K562 (cell line): ENCODE data around the gene ZKSCAN3. TPM values are rescaled to one million over a fixed set of nuclear protein-coding genes. Genes with fewer than 3 reads are reported as not detected.

Experiments
- ATAC-seq: fragments of 200-7000 bp; cut with Tn5 transposase; 3 replicates; pipeline ENCODE4 v1.9.1; 2020; ENCODE audit warnings: moderate library complexity
- BruUV-seq: library from RNA; stranded (reverse); fragments of 400-500 nt; replicated peaks from 2 replicates; lab custom pipeline; 2021; lab: Mats Ljungman, UMichigan
- CTCF ChIA-PET: fragments of 300-600 bp; formaldehyde crosslinking; extraction: SDS; loops from one replicate; lab custom pipeline; 2021; ENCODE audit warnings: low intra/inter-chr PET ratio; lab: Yijun Ruan, JAX
- POLR2A ChIA-PET: fragments of 300-600, 350-650 bp; sonication (Branson Sonifier 250); formaldehyde crosslinking; extraction: SDS; loops from one replicate; lab custom pipeline; 2021; ENCODE audit warnings: antibody characterized with exemption, inconsistent platforms; lab: Yijun Ruan, JAX
- DNase-seq, 4 experiments: peaks; one replicate each; pipeline versions ENCODE4 v3.0.0 to v3.0.0-alpha.2; 2011 to 2018; ENCODE audit warnings: low spot score in 3 of 4, mixed read lengths in 3 of 4; ENCODE audit errors: extremely low read depth in 1 of 4
- FAIRE-seq: peaks from 2 replicates; lab custom pipeline; 2011; peaks lifted over from hg19 to GRCh38; lab: Jason Lieb, UNC
- H2AFZ ChIP-seq: 2 replicates; pipeline ENCODE4 v1.6.0; 2011; ENCODE audit warnings: low read depth, low read length, control low read depth, inconsistent platforms
- H3K27ac ChIP-seq: fragments of 200-600 bp; 3 replicates; pipeline ENCODE4 v1.8.0; 2011; ENCODE audit warnings: low read depth, mild to moderate bottlenecking, control low read depth, inconsistent platforms, low read length, moderate library complexity, mixed read lengths; ENCODE audit errors: extremely low read depth
- H3K27me3 ChIP-seq, 2 experiments: fragments of 300-600 bp in 1 of 2; 2 replicates in 1 of 2; 3 replicates in 1 of 2; pipeline versions ENCODE4 v1.6.0 to v1.8.0; 2011; ENCODE audit warnings: inconsistent platforms in 2 of 2, low read length in 2 of 2, mild to moderate bottlenecking in 1 of 2, mixed read lengths in 1 of 2, moderate library complexity in 1 of 2; ENCODE audit not compliant: control insufficient read depth in 2 of 2, insufficient read depth in 2 of 2
- H3K36me3 ChIP-seq: fragments of 300-600 bp; 3 replicates; pipeline ENCODE4 v1.8.0; 2011; ENCODE audit warnings: mild to moderate bottlenecking, low read length, inconsistent platforms; ENCODE audit not compliant: control insufficient read depth, insufficient read depth
- H3K4me1 ChIP-seq, 2 experiments: fragments of 200-600 bp in 1 of 2; replicated peaks in 1 of 2; 2 replicates in 1 of 2; 3 replicates in 1 of 2; pipeline versions ENCODE4 v1.5.1 to v1.8.0; 2011; ENCODE audit warnings: inconsistent platforms in 2 of 2, low read length in 2 of 2, mild to moderate bottlenecking in 1 of 2, mixed read lengths in 1 of 2, moderate library complexity in 1 of 2; ENCODE audit not compliant: control insufficient read depth in 2 of 2, insufficient read depth in 2 of 2
- H3K4me2 ChIP-seq: 2 replicates; pipeline ENCODE4 v1.6.1; 2011; ENCODE audit warnings: low read length, control low read depth, inconsistent platforms, mixed read lengths; ENCODE audit not compliant: insufficient read depth
- H3K4me3 ChIP-seq: fragments of 200-600 bp; sonication (generic), shearing (Covaris generic); 2 replicates; pipeline ENCODE4 v1.5.1; 2016; ENCODE audit warnings: control low read depth, inconsistent platforms
- H3K79me2 ChIP-seq: fragments of 200-600 bp; 3 replicates; pipeline ENCODE4 v1.8.0; 2011; ENCODE audit warnings: low read length, inconsistent platforms; ENCODE audit not compliant: control insufficient read depth, insufficient read depth
- H3K9ac ChIP-seq, 2 experiments: 2 replicates each; pipeline versions ENCODE4 v1.6.0 to v1.6.1; 2011; ENCODE audit warnings: low read depth in 2 of 2, low read length in 2 of 2, control low read depth in 1 of 2, inconsistent platforms in 1 of 2, mild to moderate bottlenecking in 1 of 2, mixed read lengths in 1 of 2; ENCODE audit not compliant: insufficient read depth in 1 of 2
- H3K9me1 ChIP-seq: one replicate; pipeline ENCODE4 v1.6.0; 2011; ENCODE audit warnings: inconsistent platforms, mild to moderate bottlenecking, low read length, moderate library complexity; ENCODE audit not compliant: control insufficient read depth, insufficient read depth
- H3K9me3 ChIP-seq: replicated peaks from 2 replicates; pipeline ENCODE4 v1.5.1; 2011; ENCODE audit warnings: low read depth, low read length, inconsistent platforms; ENCODE audit not compliant: control insufficient read depth, insufficient read depth
- H4K20me1 ChIP-seq: replicated peaks from 2 replicates; pipeline ENCODE4 v1.6.1; 2011; ENCODE audit warnings: low read length, inconsistent platforms, mixed read lengths; ENCODE audit not compliant: control insufficient read depth, insufficient read depth
- ARID2 ChIP-seq: fragments of 450-650 bp; IDR thresholded peaks from 2 replicates; pipeline ENCODE4 v1.6.1; 2017; ENCODE audit warnings: antibody characterized with exemption, mild to moderate bottlenecking
- CBX3 ChIP-seq, 2 experiments: IDR thresholded peaks; 1 replicate in 1 of 2; 2 replicates in 1 of 2; pipeline ENCODE4 v1.6.1; 2012; ENCODE audit warnings: inconsistent platforms in 2 of 2, low read length in 2 of 2, borderline replicate concordance in 1 of 2, control low read depth in 1 of 2
- CSDE1 ChIP-seq, 2 experiments: fragments of 450-650 bp; IDR thresholded peaks; 2 replicates each; pipeline ENCODE4 v1.6.1; 2016; ENCODE audit warnings: mild to moderate bottlenecking in 1 of 2
- FOSL1 ChIP-seq: fragments of 200-800 bp; sonication (Bioruptor generic); conservative IDR thresholded peaks from 2 replicates; pipeline ENCODE4 v1.6.1; 2016; ENCODE audit warnings: missing genetic modification characterization, missing compliant biosample characterization
- FOXA3 ChIP-seq, 2 experiments: fragments of 450-650 bp in 1 of 2; sonication (generic) in 1 of 2; formaldehyde crosslinking; IDR thresholded peaks in 1 of 2; conservative IDR thresholded peaks in 1 of 2; 2 replicates each; pipeline versions ENCODE4 v1.4.0 to v1.8.0; 2020 to 2022; ENCODE audit warnings: mild to moderate bottlenecking in 2 of 2, missing genetic modification reagents in 1 of 2
- GABPA ChIP-seq: fragments of 200-800 bp; sonication (Bioruptor generic); conservative IDR thresholded peaks from 2 replicates; pipeline ENCODE4 v1.6.1; 2016; ENCODE audit warnings: low read depth, missing genetic modification characterization, missing compliant biosample characterization
- HNRNPLL ChIP-seq: fragments of 200-400 bp; formaldehyde crosslinking; IDR thresholded peaks from 2 replicates; pipeline ENCODE4 v1.6.1; 2017; ENCODE audit warnings: low read length, low read depth, mild to moderate bottlenecking; ENCODE audit not compliant: poor library complexity, severe bottlenecking
- KDM5B ChIP-seq: fragments of 200-600 bp; sonication (generic); IDR thresholded peaks from 2 replicates; pipeline ENCODE4 v1.6.1; 2012; ENCODE audit warnings: low read depth, mild to moderate bottlenecking, moderate library complexity, low read length, control low read depth, inconsistent platforms; ENCODE audit not compliant: insufficient replicate concordance
- POLR2B ChIP-seq: fragments of 450-650 bp; IDR thresholded peaks from 2 replicates; pipeline ENCODE4 v1.6.1; 2018; ENCODE audit warnings: low read depth; ENCODE audit not compliant: partially characterized antibody
- POLR2H ChIP-seq: IDR thresholded peaks from 2 replicates; pipeline ENCODE4 v1.6.1; 2016; ENCODE audit warnings: missing genetic modification characterization, low read depth, mild to moderate bottlenecking, control low read depth, missing compliant biosample characterization, moderate library complexity
- RFX7 ChIP-seq: fragments of 250-450 bp; sonication (Bioruptor Pico); IDR thresholded peaks from 2 replicates; pipeline ENCODE4 v1.5.1; 2021; ENCODE audit warnings: mild to moderate bottlenecking
- TRIM28 ChIP-seq: fragments of 450-650 bp; IDR thresholded peaks from 2 replicates; pipeline ENCODE4 v1.6.1; 2017
- ZFPM2 ChIP-seq: fragments of 250-450 bp; sonication (Bioruptor Pico); IDR thresholded peaks from 2 replicates; pipeline ENCODE4 v1.5.1; 2022; ENCODE audit warnings: mild to moderate bottlenecking
- ZNF239 ChIP-seq: fragments of 250-450 bp; sonication (Bioruptor Pico); IDR thresholded peaks from 2 replicates; pipeline ENCODE4 v1.4.0; 2020; ENCODE audit warnings: mild to moderate bottlenecking
- ZNF586 ChIP-seq: fragments of 450-650 bp; formaldehyde crosslinking; conservative IDR thresholded peaks from 2 replicates; pipeline ENCODE4 v1.4.0; 2020; ENCODE audit warnings: mild to moderate bottlenecking, moderate library complexity
- ZNF699 ChIP-seq: fragments of 250-450 bp; sonication (Bioruptor Pico); IDR thresholded peaks from 2 replicates; pipeline ENCODE4 v1.8.0; 2021; ENCODE audit warnings: mild to moderate bottlenecking, moderate library complexity; ENCODE audit not compliant: insufficient replicate concordance
- ZNF707 ChIP-seq: fragments of 250-450 bp; sonication (Bioruptor Pico); conservative IDR thresholded peaks from 2 replicates; pipeline ENCODE4 v1.8.0; 2022; ENCODE audit warnings: inconsistent platforms, mild to moderate bottlenecking, moderate library complexity
- WGBS: fragments of 100-300 bp; shearing (Covaris generic); methylation state at CpG from one replicate; pipeline ENCODE4 v1.1.6; 2016; ENCODE audit warnings: low coverage, mixed read lengths; ENCODE audit not compliant: insufficient coverage; ENCODE audit errors: missing lambda C conversion rate; 5-methylcytosine and 5-hydroxymethylcytosine counted together
- in situ Hi-C: fragments of 300-500 bp; cut with MboI; formaldehyde crosslinking; loops from 4 replicates; pipeline ENCODE4 v1.15.0; 2018; ENCODE audit warnings: inconsistent platforms, mixed read lengths
- intact Hi-C: fragments of 100-400 bp; cut with micrococcal nuclease; formaldehyde crosslinking; loops from 2 replicates; pipeline ENCODE4 v1.14.2; 2022
- polyA plus RNA-seq, 8 experiments: library from polyadenylated mRNA; depleted of rRNA in 4 of 8; stranded (reverse) in 5 of 8; unstranded in 3 of 8; fragments of >200 nt; fragmentation: Nextera tagmentation in 2 of 8; fragmentation: Illumina TruSeq in 1 of 8; extraction: Ambion mirVana in 2 of 8; extraction: Trizol in 1 of 8; gene quantifications; 2 replicates each; pipeline versions ENCODE4 v1.2.1 to v1.2.3, GENCODE V29; 2011 to 2014; ENCODE audit warnings: inconsistent platforms in 1 of 8, missing spikeins in 1 of 8
- total RNA-seq, 7 experiments: library from RNA; depleted of rRNA in 6 of 7; stranded (reverse); fragments of >200 nt in 6 of 7; fragmentation: Illumina TruSeq in 2 of 7; extraction: Trizol in 2 of 7; gene quantifications; 2 replicates each; pipeline versions ENCODE4 v1.2.1 to v1.2.3, GENCODE V29; 2011 to 2021; ENCODE audit warnings: low replicate concordance in 1 of 7
- TF ChIP-seq, protein P1 (sequence below): sonication (generic); formaldehyde crosslinking; IDR thresholded peaks from 2 replicates; pipeline ENCODE4 v1.9.0; 2022; ENCODE audit warnings: mild to moderate bottlenecking, missing genetic modification reagents
- TF ChIP-seq, protein P2 (sequence below): fragments of 250-450 bp; sonication (Bioruptor Pico); IDR thresholded peaks from 2 replicates; pipeline ENCODE4 v1.5.0; 2020; ENCODE audit warnings: mild to moderate bottlenecking

The ZKSCAN3 gene
- total and polyA plus RNA-seq, 9 of the 15 experiments (the other 6 are each of a cell fraction or from before 2014, with no cell fraction given): 3.0 to 12.4 (median 10.2) TPM

DNA sequence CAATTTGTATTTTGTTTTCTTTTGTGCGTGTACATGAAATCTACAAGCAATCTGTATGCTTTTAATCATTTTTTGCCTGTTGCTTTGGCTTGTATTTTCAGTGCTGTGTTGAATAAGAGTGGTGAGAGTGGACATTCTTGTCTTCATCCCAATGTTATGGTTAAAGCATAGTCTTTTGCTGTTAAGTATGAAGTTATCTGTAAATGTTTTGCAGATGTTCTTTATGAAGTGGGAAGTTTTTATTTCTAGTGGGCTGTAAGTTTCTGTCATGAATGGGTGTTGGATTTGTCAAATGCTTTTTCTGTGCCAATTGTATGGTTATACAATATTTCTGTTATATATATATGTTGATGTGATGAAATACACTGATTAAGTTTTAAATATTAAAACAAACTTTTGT lies 24.2 kb downstream of the ZKSCAN3 start:
- in situ Hi-C loops (no loop called here), intact Hi-C loops (no loop called here)
- CTCF ChIA-PET: no interaction called here
- ATAC-seq (no peak), DNase-seq (no peak), FAIRE-seq (no peak)
- WGBS: 81% methylated on average over 1 of the region's 1 CpG
- Histone ChIP-seq H3K27ac (no peak overlapping the region), H3K36me3 (peaks cover 29% of the 10 kb centered on the region; the same call in 2 of the 3 replicates), H3K79me2 (peaks cover 7% of the 10 kb centered on the region; the same call in 1 of the 3 replicates), H3K9me1 (no peaks in the 10 kb centered on the region), H3K9ac (no peak overlapping the region), H4K20me1 (no peaks in the 10 kb centered on the region), H3K4me1 (peaks cover 3 to 14% of the 10 kb centered on the region in 2 experiments; a peak in 3 of 5 replicates), H3K4me2 (no peak overlapping the region), H3K27me3 (no peaks in the 10 kb centered on the region), H3K9me3 (no peaks in the 10 kb centered on the region; the same call in 1 of the 2 replicates), H2AFZ (no peak overlapping the region), H3K4me3 (no peak overlapping the region)
- no TSS peak for BruUV-seq
- POLR2A ChIA-PET: no interaction called here
- no peak for TF ChIP-seq CSDE1 (IDR thresholded peaks at IDR 0.05)
- TF ChIP-seq, protein P1, sequence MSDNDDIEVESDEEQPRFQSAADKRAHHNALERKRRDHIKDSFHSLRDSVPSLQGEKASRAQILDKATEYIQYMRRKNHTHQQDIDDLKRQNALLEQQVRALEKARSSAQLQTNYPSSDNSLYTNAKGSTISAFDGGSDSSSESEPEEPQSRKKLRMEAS (CRISPR knock-in tag): no peak
- no peak for TF ChIP-seq GABPA (tag)
- no peak for TF ChIP-seq POLR2B
- no peak for TF ChIP-seq HNRNPLL
- no peak for TF ChIP-seq FOSL1 (tag)
- no peak for TF ChIP-seq ZNF707 (CRISPR knock-in tag)
- TF ChIP-seq KDM5B: no peak
- no peak for TF ChIP-seq ARID2
- peak in 1 of 2 experiments; percentile 71; a peak in 1 of 3 replicates for TF ChIP-seq CBX3 (IDR thresholded peaks at IDR 0.05; ENCODE audit: borderline replicate concordance in 1 of 2, low read length in 2 of 2)
- TF ChIP-seq TRIM28: peak; percentile 57; the same call in 1 of the 2 replicates
- TF ChIP-seq ZNF699 (CRISPR knock-in tag): no peak
- TF ChIP-seq ZNF239 (CRISPR knock-in tag): no peak
- TF ChIP-seq ZFPM2 (CRISPR knock-in tag): no peak
- TF ChIP-seq POLR2H (tag): 0 out of 2 replicates have a peak, but pooled peaks have one; percentile 10
- TF ChIP-seq FOXA3 (CRISPR knock-in tag; conservative IDR thresholded peaks at IDR 0.05 in 1 of 2, IDR thresholded peaks at IDR 0.05 in 1 of 2): no peak
- no peak for TF ChIP-seq RFX7
- TF ChIP-seq ZNF586: no peak
- TF ChIP-seq, protein P2, sequence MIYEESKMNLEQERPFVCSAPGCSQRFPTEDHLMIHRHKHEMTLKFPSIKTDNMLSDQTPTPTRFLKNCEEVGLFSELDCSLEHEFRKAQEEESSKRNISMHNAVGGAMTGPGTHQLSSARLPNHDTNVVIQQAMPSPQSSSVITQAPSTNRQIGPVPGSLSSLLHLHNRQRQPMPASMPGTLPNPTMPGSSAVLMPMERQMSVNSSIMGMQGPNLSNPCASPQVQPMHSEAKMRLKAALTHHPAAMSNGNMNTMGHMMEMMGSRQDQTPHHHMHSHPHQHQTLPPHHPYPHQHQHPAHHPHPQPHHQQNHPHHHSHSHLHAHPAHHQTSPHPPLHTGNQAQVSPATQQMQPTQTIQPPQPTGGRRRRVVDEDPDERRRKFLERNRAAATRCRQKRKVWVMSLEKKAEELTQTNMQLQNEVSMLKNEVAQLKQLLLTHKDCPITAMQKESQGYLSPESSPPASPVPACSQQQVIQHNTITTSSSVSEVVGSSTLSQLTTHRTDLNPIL (CRISPR knock-in tag): no peak
